Peyer's patch (tissue), 4 donors: ENCODE measurements around the gene PRDM15.

ENCODE experiments used
- CTCF ChIP-seq, 6 experiments: fragments of 450-650 bp in 4 of 6; fragments of 200-600 bp in 2 of 6; sonication (generic) in 1 of 6; IDR thresholded peaks; one replicate each; pipeline ENCODE4 v1.5.1; 2017 to 2019; ENCODE audit warnings: antibody characterized with exemption in 6 of 6, mild to moderate bottlenecking in 3 of 6, moderate library complexity in 1 of 6
- POLR2A ChIP-seq, 2 donors: fragments of 450-650 bp; IDR thresholded peaks; one replicate each; pipeline ENCODE4 v1.5.1; 2017; ENCODE audit warnings: antibody characterized with exemption in 2 of 2, mild to moderate bottlenecking in 2 of 2, moderate library complexity in 2 of 2

- TF ChIP-seq CTCF (IDR thresholded peaks at IDR 0.05) (no peak), POLR2A (IDR thresholded peaks at IDR 0.05) (no peak)
Observed at GRCh38 chr21:41852151-41852928, 26.8 kb downstream of the PRDM15 start.
